Measurements from ENCODE around the gene IFT43.
A peak's percentile ranks its signal among the peaks of the same experiment; 100 is the strongest.

IFT43 gene

DNA sequence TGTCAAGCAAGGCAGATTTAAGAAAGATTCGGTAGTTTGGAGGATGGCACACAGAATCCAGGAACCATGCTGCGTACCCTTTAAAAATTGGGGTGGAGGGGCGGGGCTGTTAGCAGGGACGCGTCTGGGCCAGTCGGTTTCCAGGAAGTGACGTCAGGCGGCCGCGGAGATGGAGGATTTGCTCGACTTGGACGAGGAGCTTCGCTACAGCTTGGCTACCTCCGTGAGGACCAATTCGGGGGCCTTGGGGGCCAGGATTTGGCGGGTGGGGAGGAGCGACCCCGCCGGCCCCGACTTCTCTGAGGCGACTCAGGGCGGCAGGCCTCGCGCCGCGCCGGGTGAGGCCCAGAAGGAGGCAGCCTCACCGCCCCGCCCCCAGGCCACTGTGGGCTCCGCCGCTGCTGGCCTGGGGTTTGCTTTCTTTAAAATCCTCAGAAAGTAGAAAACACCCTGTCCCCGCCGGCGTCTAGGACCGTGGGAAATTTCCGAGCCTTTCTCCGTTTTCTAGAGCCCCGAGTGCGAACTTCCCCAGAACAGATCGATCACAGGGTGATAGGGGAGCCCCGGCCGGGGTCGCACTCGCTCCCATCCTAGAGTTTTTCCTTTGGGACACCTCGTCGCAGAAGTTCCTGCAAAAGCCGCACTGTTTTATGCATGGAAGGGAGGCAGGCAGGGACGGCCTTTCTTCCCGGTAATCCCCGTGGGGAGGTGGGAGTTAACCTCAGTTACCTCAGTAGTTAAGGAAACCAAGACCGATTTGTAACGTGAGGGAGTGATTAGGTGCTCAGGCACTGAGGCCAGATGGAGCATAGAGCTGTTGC is at the start of gene IFT43:
Gene IFT43 (plus strand): TSS at position 146 of the 821 bp plus-strand sequence. CDS start 24 bp downstream, at position 170.
- Histone ChIP-seq H3K4me3 (ENCODE audit: low read depth, low read length) (peak within 1 kb of the TSS; percentile 82), H3K36me3 (ENCODE audit: control insufficient read depth, insufficient read depth, low read length) (no peaks in the 10 kb centered on the region), H3K4me1 (ENCODE audit: control insufficient read depth, insufficient read depth, low read length) (peaks cover 7% of the 10 kb centered on the region), H3K27me3 (ENCODE audit: control insufficient read depth, insufficient read depth, low read length) (peaks cover 26% of the 10 kb centered on the region), H3K9ac (ENCODE audit: low read depth, low read length) (peak within 1 kb of the TSS; percentile 32), H3K9me3 (ENCODE audit: control insufficient read depth, insufficient read depth, low read length) (no peaks in the 10 kb centered on the region)

DNA sequence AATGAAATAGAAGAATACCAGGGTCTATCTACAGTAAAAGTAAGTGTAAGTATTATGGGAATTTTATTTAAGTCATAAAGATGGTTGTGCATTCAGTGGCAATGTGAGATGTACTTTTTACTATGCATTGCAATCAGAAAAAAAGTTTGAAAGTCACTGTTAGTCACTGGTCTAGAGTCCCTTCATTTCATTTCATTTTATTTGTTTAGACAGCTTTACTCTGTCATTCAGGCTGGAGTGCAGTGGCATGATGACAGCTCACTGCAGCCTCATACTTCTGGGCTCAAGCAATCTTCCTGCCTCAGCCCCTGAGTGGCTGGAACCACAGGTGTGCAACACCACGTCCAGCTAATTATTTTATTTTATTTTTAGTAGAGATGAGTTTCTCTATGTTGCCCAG is 46.4 kb upstream of the IFT43 start:
- no peaks in the 10 kb centered on the region for H3K4me1 ChIP-seq (ENCODE audit: control insufficient read depth, insufficient read depth, low read length)
- H3K9ac ChIP-seq (ENCODE audit: low read depth, low read length): no peak overlapping the region
- H3K4me3 ChIP-seq (ENCODE audit: low read depth, low read length): no peak overlapping the region
- no peaks in the 10 kb centered on the region for H3K36me3 ChIP-seq (ENCODE audit: control insufficient read depth, insufficient read depth, low read length)
- H3K27me3 ChIP-seq (ENCODE audit: control insufficient read depth, insufficient read depth, low read length): no peaks in the 10 kb centered on the region
- no peaks in the 10 kb centered on the region for H3K9me3 ChIP-seq (ENCODE audit: control insufficient read depth, insufficient read depth, low read length)

DNA sequence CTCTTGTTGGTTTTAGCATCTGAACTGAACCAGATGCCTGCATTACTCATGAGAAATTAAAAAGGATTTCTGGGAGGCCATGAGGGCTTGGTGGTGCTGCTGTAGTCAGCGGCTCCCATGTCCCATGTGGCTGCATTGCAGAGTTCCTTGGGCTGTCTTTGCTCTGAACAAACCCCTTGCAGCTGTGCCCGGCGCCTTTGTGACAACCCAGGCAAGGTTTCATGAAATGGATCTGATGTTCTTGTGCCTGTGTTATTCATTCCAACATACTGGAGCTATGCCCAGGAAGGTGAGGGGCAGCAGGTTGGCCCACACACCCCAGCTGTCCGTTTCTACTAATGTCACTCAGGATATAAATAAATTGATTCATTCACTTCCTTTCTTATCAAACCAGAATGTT is 44.5 kb upstream of the IFT43 start:
- H3K9me3 ChIP-seq (ENCODE audit: control insufficient read depth, insufficient read depth, low read length): no peaks in the 10 kb centered on the region
- no peak overlapping the region for H3K9ac ChIP-seq (ENCODE audit: low read depth, low read length)
- no peaks in the 10 kb centered on the region for H3K27me3 ChIP-seq (ENCODE audit: control insufficient read depth, insufficient read depth, low read length)
- no peak overlapping the region for H3K4me3 ChIP-seq (ENCODE audit: low read depth, low read length)
- no peaks in the 10 kb centered on the region for H3K36me3 ChIP-seq (ENCODE audit: control insufficient read depth, insufficient read depth, low read length)
- H3K4me1 ChIP-seq (ENCODE audit: control insufficient read depth, insufficient read depth, low read length): no peaks in the 10 kb centered on the region

DNA sequence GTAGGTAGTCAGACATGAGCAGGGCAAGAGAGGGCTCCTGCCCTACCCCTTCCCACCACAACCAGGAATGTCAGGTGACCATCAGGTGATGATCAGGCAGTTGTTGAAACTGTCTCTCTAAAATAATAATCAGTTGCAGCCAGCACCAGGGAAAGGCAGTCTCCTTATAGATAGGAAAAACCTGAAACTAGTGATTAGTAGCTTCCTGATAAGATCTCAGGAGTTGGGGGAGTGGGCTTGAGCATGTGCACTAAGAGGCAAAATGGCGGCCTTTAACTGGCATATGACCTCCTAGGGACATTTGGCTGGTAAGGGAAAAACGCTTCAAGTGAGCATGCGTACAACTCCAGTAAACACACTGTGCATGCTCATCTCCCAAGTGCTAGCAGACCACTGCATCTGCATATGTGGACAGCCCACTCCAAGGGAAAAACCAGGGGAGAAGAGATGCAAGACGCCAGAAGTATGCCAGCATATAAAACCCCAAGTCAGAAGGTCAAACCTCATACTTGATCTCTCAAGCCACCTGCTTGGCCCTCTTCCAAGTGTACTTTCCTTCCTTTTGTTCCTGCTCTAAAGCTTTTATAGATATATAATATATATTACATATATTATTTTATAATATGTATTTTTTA is 40.8 kb upstream of the IFT43 start:
- Histone ChIP-seq H3K4me1 (ENCODE audit: control insufficient read depth, insufficient read depth, low read length) (no peaks in the 10 kb centered on the region), H3K4me3 (ENCODE audit: low read depth, low read length) (no peak overlapping the region), H3K27me3 (ENCODE audit: control insufficient read depth, insufficient read depth, low read length) (no peaks in the 10 kb centered on the region), H3K9me3 (ENCODE audit: control insufficient read depth, insufficient read depth, low read length) (no peaks in the 10 kb centered on the region), H3K36me3 (ENCODE audit: control insufficient read depth, insufficient read depth, low read length) (no peaks in the 10 kb centered on the region), H3K9ac (ENCODE audit: low read depth, low read length) (no peak overlapping the region)

DNA sequence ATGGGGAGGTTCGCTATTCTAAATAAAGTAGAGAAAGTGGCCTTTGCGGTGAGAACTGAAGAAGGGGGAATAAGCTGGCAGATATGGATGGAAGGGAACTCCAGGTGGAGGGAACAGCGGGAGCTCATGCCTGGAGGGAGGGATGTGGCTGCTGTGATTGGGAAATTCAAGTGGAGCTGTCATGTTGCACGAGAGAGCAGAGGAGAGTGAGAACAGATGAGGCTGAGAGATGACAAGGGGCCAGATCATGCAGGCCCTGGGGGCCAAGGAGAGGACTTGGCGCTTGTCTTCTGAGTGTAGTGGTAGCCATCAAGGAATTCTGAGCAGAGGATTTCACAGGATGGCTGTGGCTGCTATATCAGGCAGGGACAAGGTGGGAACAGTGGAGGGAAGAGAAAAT is 38.8 kb upstream of the IFT43 start:
- no peaks in the 10 kb centered on the region for H3K9me3 ChIP-seq (ENCODE audit: control insufficient read depth, insufficient read depth, low read length)
- H3K27me3 ChIP-seq (ENCODE audit: control insufficient read depth, insufficient read depth, low read length): no peaks in the 10 kb centered on the region
- no peaks in the 10 kb centered on the region for H3K36me3 ChIP-seq (ENCODE audit: control insufficient read depth, insufficient read depth, low read length)
- H3K4me1 ChIP-seq (ENCODE audit: control insufficient read depth, insufficient read depth, low read length): no peaks in the 10 kb centered on the region
- H3K4me3 ChIP-seq (ENCODE audit: low read depth, low read length): no peak overlapping the region
- H3K9ac ChIP-seq (ENCODE audit: low read depth, low read length): no peak overlapping the region

DNA sequence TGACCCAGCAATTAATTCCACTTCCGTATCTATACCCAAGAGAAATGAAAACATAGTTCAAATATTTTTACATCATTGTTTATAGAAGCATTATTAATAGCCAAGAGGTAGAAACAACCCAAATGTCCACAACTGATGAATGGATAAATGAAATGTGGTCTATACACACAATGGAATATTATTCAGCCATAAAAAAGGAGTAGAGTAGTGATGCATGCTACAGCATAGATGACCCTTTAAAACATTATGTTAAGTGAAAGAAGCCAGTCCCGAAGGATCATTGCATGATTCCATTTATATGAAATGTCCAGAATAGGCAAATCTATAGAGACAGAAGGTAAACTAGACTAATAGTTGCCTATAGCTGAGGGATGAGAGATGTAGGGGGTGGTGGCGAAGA is 33.1 kb upstream of the IFT43 start:
- no peak overlapping the region for H3K4me3 ChIP-seq (ENCODE audit: low read depth, low read length)
- no peaks in the 10 kb centered on the region for H3K4me1 ChIP-seq (ENCODE audit: control insufficient read depth, insufficient read depth, low read length)
- H3K9ac ChIP-seq (ENCODE audit: low read depth, low read length): no peak overlapping the region
- no peaks in the 10 kb centered on the region for H3K36me3 ChIP-seq (ENCODE audit: control insufficient read depth, insufficient read depth, low read length)
- H3K9me3 ChIP-seq (ENCODE audit: control insufficient read depth, insufficient read depth, low read length): no peaks in the 10 kb centered on the region
- H3K27me3 ChIP-seq (ENCODE audit: control insufficient read depth, insufficient read depth, low read length): no peaks in the 10 kb centered on the region

DNA sequence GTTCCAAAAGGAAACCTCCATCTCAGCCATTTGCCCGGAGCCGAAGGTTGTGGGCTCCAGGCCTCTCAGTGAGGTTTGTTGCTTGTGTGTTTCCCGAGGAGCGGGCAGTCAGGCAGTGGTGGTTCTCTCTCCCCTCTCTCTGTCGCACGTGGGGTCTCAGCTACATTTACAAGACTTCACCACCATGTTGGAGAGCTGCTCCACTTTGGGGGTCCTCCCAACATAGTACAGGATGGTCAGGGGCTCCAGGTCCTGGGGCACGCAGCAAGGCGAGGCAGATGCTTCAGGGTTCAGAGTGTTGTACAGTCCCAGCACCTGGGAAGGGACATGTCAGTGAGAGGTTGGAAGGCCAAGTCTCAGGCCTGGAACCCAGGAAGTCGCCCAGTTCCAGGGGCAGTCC is 26.5 kb upstream of the IFT43 start:
- H3K4me1 ChIP-seq (ENCODE audit: control insufficient read depth, insufficient read depth, low read length): no peaks in the 10 kb centered on the region
- no peak overlapping the region for H3K4me3 ChIP-seq (ENCODE audit: low read depth, low read length)
- H3K36me3 ChIP-seq (ENCODE audit: control insufficient read depth, insufficient read depth, low read length): no peaks in the 10 kb centered on the region
- no peaks in the 10 kb centered on the region for H3K9me3 ChIP-seq (ENCODE audit: control insufficient read depth, insufficient read depth, low read length)
- no peaks in the 10 kb centered on the region for H3K27me3 ChIP-seq (ENCODE audit: control insufficient read depth, insufficient read depth, low read length)
- H3K9ac ChIP-seq (ENCODE audit: low read depth, low read length): no peak overlapping the region

DNA sequence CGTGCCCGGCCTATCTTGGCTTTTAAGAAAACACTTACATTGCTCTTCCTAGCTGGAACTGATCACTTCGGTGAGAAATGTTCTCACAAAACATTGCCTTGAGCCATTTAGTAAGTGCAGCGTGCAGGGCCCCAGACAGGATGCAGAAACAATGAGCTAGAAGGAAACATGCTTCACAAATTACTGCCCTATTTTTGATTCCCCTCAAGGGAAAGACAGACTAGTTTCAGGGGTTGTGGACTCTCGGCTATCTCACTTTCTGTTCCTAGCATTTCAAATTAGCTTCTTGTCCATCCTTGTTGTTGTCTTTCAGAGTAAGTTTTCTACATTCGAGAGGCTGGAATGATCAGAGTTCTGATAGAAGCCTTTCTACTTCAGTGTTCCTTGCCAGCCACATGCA is 25.3 kb upstream of the IFT43 start:
- H3K27me3 ChIP-seq (ENCODE audit: control insufficient read depth, insufficient read depth, low read length): no peaks in the 10 kb centered on the region
- H3K4me1 ChIP-seq (ENCODE audit: control insufficient read depth, insufficient read depth, low read length): no peaks in the 10 kb centered on the region
- H3K9ac ChIP-seq (ENCODE audit: low read depth, low read length): no peak overlapping the region
- H3K4me3 ChIP-seq (ENCODE audit: low read depth, low read length): no peak overlapping the region
- no peaks in the 10 kb centered on the region for H3K9me3 ChIP-seq (ENCODE audit: control insufficient read depth, insufficient read depth, low read length)
- H3K36me3 ChIP-seq (ENCODE audit: control insufficient read depth, insufficient read depth, low read length): no peaks in the 10 kb centered on the region

DNA sequence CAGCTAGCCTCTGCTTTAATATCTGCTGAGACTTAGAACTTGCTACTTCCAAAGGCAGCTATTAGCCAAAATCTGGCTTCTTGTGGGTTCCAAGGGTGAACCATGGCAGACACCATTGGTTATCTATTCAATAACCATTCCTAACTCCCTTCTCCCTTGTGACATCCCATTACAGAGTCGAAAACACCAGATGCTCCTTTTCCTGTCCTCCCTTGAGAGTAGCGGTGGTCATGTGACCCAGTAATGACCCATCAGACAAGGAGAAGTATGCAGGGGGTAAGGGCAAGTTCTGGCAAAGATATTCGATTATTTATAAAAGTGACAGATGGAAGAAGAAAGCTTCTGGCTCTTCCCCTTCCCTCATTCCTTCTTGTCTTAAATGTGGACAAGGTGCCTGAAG is 23.9 kb upstream of the IFT43 start:
- Histone ChIP-seq H3K4me1 (ENCODE audit: control insufficient read depth, insufficient read depth, low read length) (no peaks in the 10 kb centered on the region), H3K9ac (ENCODE audit: low read depth, low read length) (no peak overlapping the region), H3K9me3 (ENCODE audit: control insufficient read depth, insufficient read depth, low read length) (no peaks in the 10 kb centered on the region), H3K4me3 (ENCODE audit: low read depth, low read length) (no peak overlapping the region), H3K27me3 (ENCODE audit: control insufficient read depth, insufficient read depth, low read length) (no peaks in the 10 kb centered on the region), H3K36me3 (ENCODE audit: control insufficient read depth, insufficient read depth, low read length) (no peaks in the 10 kb centered on the region)

DNA sequence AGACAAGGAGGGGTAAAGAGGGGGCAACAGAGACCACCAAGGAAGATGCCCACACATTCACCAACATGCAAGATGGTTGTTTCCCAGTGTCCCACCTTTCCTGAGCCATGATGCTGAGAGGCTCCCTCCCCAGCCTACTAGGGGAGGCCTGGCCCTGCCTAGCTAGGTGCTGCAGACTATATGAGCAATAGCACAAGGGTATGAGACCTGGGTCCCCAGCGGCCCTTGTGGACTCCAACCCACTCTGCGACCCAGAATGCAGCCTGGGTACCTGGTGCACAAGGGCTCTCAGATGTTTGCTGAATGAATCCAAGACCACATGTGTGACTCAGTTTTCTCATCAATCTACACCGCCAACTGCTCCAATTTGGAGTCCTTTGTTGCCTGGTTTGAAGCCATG is 17.7 kb upstream of the IFT43 start:
- Histone ChIP-seq H3K4me1 (ENCODE audit: control insufficient read depth, insufficient read depth, low read length) (peaks cover 4% of the 10 kb centered on the region), H3K9ac (ENCODE audit: low read depth, low read length) (no peak overlapping the region), H3K36me3 (ENCODE audit: control insufficient read depth, insufficient read depth, low read length) (no peaks in the 10 kb centered on the region), H3K27me3 (ENCODE audit: control insufficient read depth, insufficient read depth, low read length) (no peaks in the 10 kb centered on the region), H3K9me3 (ENCODE audit: control insufficient read depth, insufficient read depth, low read length) (no peaks in the 10 kb centered on the region), H3K4me3 (ENCODE audit: low read depth, low read length) (no peak overlapping the region)

DNA sequence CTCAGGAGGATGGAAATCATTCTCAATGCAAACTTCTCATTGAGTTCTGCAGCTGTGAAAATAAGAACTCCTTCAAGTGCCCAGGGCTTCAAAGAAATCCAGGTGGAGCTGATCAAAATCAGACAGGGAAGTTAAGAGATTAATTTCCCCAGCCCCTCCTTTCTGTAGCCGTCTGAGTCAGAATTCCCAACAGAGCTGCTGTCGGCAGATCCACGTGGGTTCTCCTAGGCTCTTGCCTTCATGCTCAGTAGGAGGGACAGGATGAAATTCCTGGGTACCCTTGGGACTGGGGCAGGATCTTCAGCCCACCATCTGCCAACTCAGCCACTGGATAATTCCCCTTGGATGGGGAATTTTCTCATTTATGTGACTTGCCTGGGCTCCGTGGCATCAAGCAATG is 17.1 kb upstream of the IFT43 start:
- H3K27me3 ChIP-seq (ENCODE audit: control insufficient read depth, insufficient read depth, low read length): no peaks in the 10 kb centered on the region
- H3K4me1 ChIP-seq (ENCODE audit: control insufficient read depth, insufficient read depth, low read length): peaks cover 4% of the 10 kb centered on the region
- H3K36me3 ChIP-seq (ENCODE audit: control insufficient read depth, insufficient read depth, low read length): no peaks in the 10 kb centered on the region
- no peak overlapping the region for H3K9ac ChIP-seq (ENCODE audit: low read depth, low read length)
- no peak overlapping the region for H3K4me3 ChIP-seq (ENCODE audit: low read depth, low read length)
- H3K9me3 ChIP-seq (ENCODE audit: control insufficient read depth, insufficient read depth, low read length): no peaks in the 10 kb centered on the region

DNA sequence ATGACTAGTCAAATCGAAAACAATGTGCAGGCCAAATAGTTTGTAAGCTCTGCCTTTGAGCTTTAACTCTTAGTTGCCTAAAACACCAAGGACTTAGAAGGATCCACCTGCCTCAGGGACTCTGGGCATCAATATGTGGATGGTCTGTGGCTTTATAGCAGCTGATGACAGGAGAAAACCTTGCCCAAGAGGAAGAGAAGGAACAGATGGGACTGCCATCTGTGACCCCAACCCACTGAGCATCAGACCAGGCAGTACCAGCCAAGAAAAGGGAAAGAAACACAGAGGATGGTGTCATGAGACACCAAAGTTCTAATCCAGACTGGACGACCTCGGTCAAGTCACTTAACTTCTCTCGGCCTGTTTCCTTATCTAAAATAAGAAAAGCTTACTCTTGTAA is 16.4 kb upstream of the IFT43 start:
- Histone ChIP-seq H3K9ac (ENCODE audit: low read depth, low read length) (no peak overlapping the region), H3K36me3 (ENCODE audit: control insufficient read depth, insufficient read depth, low read length) (no peaks in the 10 kb centered on the region), H3K4me3 (ENCODE audit: low read depth, low read length) (no peak overlapping the region), H3K9me3 (ENCODE audit: control insufficient read depth, insufficient read depth, low read length) (no peaks in the 10 kb centered on the region), H3K4me1 (ENCODE audit: control insufficient read depth, insufficient read depth, low read length) (peaks cover 4% of the 10 kb centered on the region), H3K27me3 (ENCODE audit: control insufficient read depth, insufficient read depth, low read length) (no peaks in the 10 kb centered on the region)

Data from iPS-15b (cell line).